ENCODE measurements around the gene SLC26A2.

The SLC26A2 gene

GRCh38 chr5:149962601-149963300, 2.2 kb downstream of the SLC26A2 start:
- no peak for DNase-seq (ENCODE audit: low read depth)

DNA sequence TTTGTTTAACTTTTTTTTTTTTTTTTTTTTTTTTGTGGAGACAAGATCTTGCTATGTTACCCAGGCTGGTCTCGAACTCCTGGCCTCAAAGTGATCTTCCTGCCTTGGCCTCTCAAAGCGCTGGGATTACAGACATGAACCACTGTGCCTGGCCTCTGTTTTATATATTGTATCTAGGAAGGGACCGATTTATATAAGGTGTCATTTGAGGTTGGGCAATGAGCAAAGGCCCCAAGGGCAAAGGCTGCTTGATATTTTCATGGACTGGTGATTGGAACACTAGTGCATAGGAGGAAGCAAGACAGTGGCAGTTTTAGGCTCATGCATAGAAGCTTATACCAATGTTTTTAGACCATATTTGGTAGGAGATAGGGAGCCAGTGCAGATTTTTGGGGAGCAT, 3.2 kb downstream of the SLC26A2 start:
- no peak for DNase-seq (ENCODE audit: low read depth)

DNA sequence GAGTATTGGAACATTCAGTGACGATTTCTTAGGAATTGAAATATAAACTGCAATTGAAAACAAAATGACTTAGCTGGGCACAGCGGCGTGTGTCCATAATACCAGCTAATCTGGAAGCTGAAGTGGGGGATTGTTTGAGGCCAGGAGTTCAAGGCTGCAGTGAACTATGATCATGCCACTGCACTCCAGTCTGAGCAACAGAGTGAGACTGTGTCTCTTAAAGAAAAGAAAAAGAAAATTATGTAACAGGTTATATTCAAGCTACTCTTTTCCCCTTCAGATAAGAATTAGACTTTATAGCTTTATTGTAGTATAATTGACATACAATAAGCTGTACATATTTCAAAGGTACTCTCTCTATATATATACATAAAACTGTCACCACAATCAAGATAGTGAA, 6.4 kb downstream of the SLC26A2 start:
- DNase-seq (ENCODE audit: low read depth), result no peak

- no peak for DNase-seq (ENCODE audit: low read depth)
Observed at GRCh38 chr5:149969181-149969930, 8.8 kb downstream of the SLC26A2 start.

DNA sequence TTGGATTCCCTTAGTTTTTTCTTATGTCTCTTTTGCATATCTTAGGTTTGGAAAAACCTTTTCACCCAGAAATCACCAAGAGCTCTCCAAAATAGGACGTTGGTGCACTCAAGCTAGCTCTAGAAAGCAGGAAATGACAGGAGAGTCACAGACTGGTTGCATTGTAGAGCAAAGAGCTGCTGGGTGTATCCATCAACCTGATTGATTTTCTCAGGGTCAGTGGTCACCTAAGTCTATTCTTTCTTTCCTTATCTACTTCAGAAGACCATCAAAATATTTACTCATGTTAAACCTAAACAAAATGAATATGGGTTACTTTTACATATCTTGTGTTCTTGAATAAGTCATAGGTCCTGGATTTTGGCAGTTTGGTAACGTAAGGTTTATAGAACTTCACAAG, 14.9 kb downstream of the SLC26A2 start:
- DNase-seq (ENCODE audit: low read depth), result no peak

- DNase-seq (ENCODE audit: low read depth), result no peak
Observed at GRCh38 chr5:149979896-149980295, 19.3 kb downstream of the SLC26A2 start.

GRCh38 chr5:149981206-149981605, 20.6 kb downstream of the SLC26A2 start:
- no peak for DNase-seq (ENCODE audit: low read depth)

DNA sequence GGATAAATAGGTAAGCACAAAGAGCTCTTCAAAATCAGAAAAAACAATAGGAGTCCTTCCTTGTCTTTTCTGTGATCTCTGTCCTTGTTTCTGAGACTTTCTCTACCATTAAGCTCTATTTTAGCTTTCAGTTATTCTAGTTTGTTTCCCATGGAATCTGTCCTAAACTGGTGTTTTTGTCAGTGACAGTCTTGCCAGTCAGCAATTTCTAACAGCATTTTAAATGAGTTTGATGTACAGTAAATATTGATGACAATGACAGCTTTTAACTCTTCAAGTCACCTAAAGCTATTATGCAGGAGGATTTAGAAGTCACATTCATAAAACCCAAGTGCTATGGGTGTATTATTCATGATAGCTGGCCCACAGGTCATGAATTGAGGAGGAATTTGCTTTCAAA, 21.9 kb downstream of the SLC26A2 start:
- no peak for DNase-seq (ENCODE audit: low read depth)

GRCh38 chr5:149988126-149988525, 27.6 kb downstream of the SLC26A2 start:
- no peak for DNase-seq (ENCODE audit: low read depth)

GRCh38 chr5:149990518-149991376, 30.2 kb downstream of the SLC26A2 start:
- DNase-seq (ENCODE audit: low read depth), result peak; percentile 78

- DNase-seq (ENCODE audit: low read depth), result peak; percentile 16
Observed at GRCh38 chr5:149993471-149993870, 32.9 kb downstream of the SLC26A2 start.

DNA sequence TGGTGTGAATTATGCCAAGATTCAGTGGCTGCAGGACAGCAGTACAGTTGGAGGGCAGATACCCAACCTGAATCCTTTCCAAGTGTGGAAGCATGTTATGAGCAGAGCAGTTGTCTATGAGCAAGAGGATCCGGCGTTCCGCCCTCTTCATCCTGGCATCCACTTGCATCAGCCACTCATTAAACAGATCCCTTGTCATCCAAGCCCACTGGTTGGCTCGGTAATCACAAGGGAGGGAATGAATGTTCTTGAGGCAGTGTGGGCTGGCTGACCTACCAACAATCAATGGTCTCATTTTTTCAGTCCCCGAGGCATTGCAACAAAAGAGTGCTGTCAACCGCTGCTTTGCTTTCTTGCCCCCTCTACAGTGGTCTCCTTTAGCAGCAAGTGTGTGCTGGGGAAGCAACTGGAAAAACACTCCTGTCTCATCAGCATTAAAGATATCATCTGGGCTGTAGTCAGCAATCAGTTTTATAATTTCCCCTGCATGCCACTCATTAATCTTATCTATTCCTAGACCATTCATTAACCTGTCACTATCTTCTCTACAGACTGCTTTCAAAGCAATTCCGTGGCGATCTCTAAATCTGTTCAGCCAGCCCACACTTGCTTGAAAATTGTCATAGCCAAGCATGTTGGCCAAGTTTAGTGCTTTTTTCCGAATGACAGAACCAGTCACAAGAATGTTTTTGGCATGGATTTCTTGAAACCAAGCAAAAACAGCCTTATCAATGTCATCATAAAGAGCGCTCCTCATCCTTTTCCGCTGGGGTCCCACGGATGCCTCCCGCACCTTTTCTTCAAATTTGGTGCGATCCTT, 35.0 kb downstream of the SLC26A2 start:
- no peak for DNase-seq (ENCODE audit: low read depth)

DNA sequence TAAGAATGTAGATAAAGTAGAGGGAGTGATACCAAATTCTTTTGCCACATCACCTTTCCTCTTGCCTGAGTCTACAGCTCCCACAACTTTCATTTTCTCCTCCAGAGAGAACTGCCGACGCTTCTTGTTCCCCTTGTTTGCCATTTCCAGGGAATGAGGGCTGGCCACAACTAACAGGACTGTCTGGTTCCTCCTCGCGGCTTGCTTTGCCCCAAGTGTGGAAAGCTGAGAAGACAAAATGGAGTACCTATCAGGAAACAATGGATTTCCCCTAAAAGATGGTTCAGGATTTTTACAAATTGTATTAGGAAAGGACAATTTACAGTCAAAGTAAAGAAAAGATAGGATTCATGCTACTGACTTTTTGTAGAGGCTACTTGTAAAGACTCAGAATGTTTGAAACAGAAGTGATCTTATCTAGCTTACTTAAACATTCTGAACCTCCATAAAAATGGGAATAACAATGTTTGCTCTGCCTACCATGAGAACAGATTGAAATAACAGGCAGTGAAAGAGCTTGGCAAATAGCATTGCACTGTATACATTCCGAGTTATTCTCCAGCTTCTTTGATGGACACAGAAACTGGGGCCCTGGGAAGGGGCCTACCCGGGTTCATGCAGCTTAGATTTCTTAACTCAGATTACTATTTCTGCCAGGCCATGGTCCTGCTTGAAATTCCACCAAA, 35.8 kb downstream of the SLC26A2 start:
- no peak for DNase-seq (ENCODE audit: low read depth)

- DNase-seq (ENCODE audit: low read depth), result no peak
Observed at GRCh38 chr5:149998281-149998680, 37.7 kb downstream of the SLC26A2 start.

DNA sequence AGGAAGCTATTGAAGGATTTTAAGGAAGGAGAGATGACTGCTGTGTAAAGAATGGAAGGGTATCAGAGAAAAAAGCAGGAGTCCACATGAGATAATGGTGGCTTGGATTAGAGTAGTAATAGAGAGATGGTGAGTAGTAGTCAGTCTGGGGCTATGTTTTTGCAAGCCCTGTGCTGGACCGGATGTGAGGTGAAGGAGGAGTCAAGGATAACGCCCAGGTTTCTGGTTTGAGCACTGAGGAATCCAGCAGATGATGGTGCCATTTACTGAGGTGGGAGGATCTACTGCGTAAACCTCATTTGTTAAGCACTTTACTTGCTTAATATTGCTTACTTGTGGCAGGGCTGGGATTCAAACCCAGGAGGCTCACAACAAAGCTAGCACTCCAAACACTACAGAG, 38.8 kb downstream of the SLC26A2 start:
- DNase-seq (ENCODE audit: low read depth), result no peak

GRCh38 chr5:149999866-150000255, 39.3 kb downstream of the SLC26A2 start:
- no peak for DNase-seq (ENCODE audit: low read depth)

GRCh38 chr5:150000256-150000989, 39.9 kb downstream of the SLC26A2 start, which contains the start of the genes HMGXB3 and TIGD6:
TSS of gene HMGXB3 (plus strand) at chr5:150000739. CDS start at chr5:150004853, 4,114 bp downstream.
TSS of gene TIGD6 (minus strand) at chr5:150000654. CDS start at chr5:149996348, 4,306 bp downstream.
- peak; percentile 96 for DNase-seq (ENCODE audit: low read depth)

GRCh38 chr5:150000990-150001659, 40.6 kb downstream of the SLC26A2 start:
- peak; percentile 59 for DNase-seq (ENCODE audit: low read depth)

DNA sequence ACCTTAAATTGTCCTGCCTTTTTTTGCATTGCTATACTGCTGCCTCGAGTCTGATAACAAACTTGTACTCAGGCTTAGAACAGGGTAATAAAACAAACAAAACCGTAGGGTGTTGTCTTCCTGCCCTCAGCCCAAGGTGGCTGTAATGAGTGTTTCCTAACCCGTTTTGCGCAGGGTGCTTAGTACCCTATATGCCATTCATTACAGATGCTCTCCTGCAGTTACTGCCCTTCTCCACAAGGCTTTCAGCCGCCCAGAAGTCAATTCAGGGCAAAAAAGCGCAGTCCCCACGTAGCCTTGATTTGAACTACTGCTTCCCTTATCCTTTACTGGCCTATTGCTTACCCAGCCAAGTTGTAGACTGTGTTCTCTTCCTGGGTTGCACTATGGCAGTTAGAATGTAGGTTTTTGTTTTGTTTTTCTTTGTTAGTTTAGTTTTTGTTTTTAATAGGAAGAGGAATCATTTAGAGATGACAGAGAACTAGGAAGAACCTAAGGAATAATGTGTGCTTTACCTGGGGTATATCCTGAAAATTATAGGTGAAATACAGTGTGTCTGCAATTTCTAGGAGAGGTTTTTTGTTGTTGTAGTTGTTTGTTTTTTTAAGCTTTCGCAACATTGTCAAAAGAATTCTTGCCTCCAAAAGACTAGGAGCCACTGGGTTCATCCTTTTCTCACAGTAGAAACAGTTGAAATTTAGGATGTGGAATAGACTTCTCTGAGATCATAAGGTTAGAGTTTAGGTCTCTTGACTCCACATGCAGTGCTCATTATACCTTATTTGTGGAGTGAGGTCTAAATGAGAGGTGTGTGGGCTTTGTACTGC, 41.3 kb downstream of the SLC26A2 start:
- peak; percentile 82 for DNase-seq (ENCODE audit: low read depth)

Measured in EH (cell line).